Lung (tissue), 12 donors: ENCODE data around the gene TFAP2A. TPM values are rescaled to one million over a fixed set of nuclear protein-coding genes. Genes with fewer than 3 reads are reported as not detected.

Experiments
- ATAC-seq: fragments of 200-7000 bp; cut with Tn5 transposase; one replicate; pipeline ENCODE4 v1.9.1; 2020; ENCODE audit warnings: moderate number of reproducible peaks; ENCODE audit not compliant: insufficient read depth, low FRiP score
- DNase-seq, 3 donors: peaks; one replicate each; pipeline ENCODE4 v3.0.0-alpha.2; 2013 to 2017
- H3K27ac ChIP-seq, 2 donors: one replicate each; pipeline ENCODE4 v1.5.1; 2013; ENCODE audit warnings: mild to moderate bottlenecking in 2 of 2, moderate library complexity in 2 of 2, control low read depth in 1 of 2, inconsistent platforms in 1 of 2, low read depth in 1 of 2, low read length in 1 of 2
- H3K27me3 ChIP-seq, 3 donors: one replicate each; pipeline ENCODE4 v1.5.1; 2013; ENCODE audit warnings: low read length in 2 of 3; ENCODE audit not compliant: control insufficient read depth in 3 of 3, insufficient read depth in 3 of 3
- H3K36me3 ChIP-seq, 4 donors: one replicate each; pipeline ENCODE4 v1.5.1; 2013; ENCODE audit warnings: low read length in 4 of 4, mild to moderate bottlenecking in 1 of 4, moderate library complexity in 1 of 4; ENCODE audit not compliant: control insufficient read depth in 4 of 4, insufficient read depth in 4 of 4
- H3K4me1 ChIP-seq, 5 donors: one replicate each; pipeline ENCODE4 v1.5.1; 2013; ENCODE audit warnings: low read length in 5 of 5, mild to moderate bottlenecking in 2 of 5, moderate library complexity in 1 of 5; ENCODE audit not compliant: control insufficient read depth in 5 of 5, insufficient read depth in 5 of 5
- H3K4me3 ChIP-seq: one replicate; pipeline ENCODE4 v1.5.1; 2013; ENCODE audit warnings: mild to moderate bottlenecking, control low read depth, moderate library complexity
- H3K9ac ChIP-seq, 2 donors: one replicate each; pipeline ENCODE4 v1.5.1; 2013; ENCODE audit warnings: low read length in 2 of 2, control low read depth in 1 of 2; ENCODE audit not compliant: insufficient read depth in 1 of 2
- H3K9me3 ChIP-seq, 4 donors: one replicate each; pipeline ENCODE4 v1.5.1; 2013; ENCODE audit warnings: low read length in 3 of 4, mild to moderate bottlenecking in 1 of 4, moderate library complexity in 1 of 4; ENCODE audit not compliant: control insufficient read depth in 4 of 4, insufficient read depth in 3 of 4
- WGBS, 2 donors: extraction: QIAGEN DNeasy Blood & Tissue Kit; methylation state at CpG; one replicate each; pipeline ENCODE4 v1.1.7; 2013; 5-methylcytosine and 5-hydroxymethylcytosine counted together
- polyA plus RNA-seq, 2 donors: library from polyadenylated mRNA; stranded (reverse); fragments of 200-250 nt; gene quantifications; one replicate each; pipeline ENCODE4 v1.2.1, GENCODE V29; 2013
- total RNA-seq, 2 donors: library from RNA; depleted of rRNA in 1 of 2; stranded (reverse); fragments of >200 nt in 1 of 2; gene quantifications; one replicate each; pipeline ENCODE4 v1.2.1, GENCODE V29; 2014 to 2021
- TF ChIP-seq, protein P1 (sequence below): IDR thresholded peaks from 2 replicates; pipeline ENCODE4 v1.5.1; 2012; ENCODE audit warnings: mild to moderate bottlenecking; ENCODE audit errors: control extremely low read depth, extremely low read depth
- donor health status: control.
- donor health status: control.
- donor health status: Bipolar disorder and iron deficiency.
- donor health status: healthy.
- donor health status: DM: yes; HTN: yes; CAD: no.

TFAP2A gene
- total and polyA plus RNA-seq, 4 donors, result 0.14 to 2.7 (median 0.64) TPM

DNA sequence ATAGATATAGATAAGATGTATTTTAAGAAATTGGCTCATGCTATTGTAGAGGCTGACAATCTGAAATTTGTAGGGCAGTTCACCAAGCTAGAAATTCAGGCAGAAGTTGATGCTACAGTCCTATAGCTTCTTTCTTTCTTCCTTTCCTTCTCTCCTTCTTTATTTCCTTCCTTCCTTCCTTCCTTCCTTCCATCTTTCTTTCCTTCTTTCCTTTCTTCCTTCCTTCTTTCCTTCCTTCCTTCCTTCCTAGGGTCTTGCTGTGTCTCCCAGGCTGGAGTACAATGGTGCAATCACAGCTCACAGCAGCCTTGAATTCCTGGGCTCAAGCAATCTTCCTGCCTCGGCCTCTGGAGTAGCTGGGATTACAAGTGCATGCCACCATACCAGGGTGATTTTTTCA is 55.3 kb downstream of the TFAP2A start:
- H3K9ac ChIP-seq, result no peak overlapping the region
- no peaks in the 10 kb centered on the region for H3K4me1 ChIP-seq
- H3K27me3 ChIP-seq, result no peaks in the 10 kb centered on the region
- H3K27ac ChIP-seq, result no peak overlapping the region
- H3K9me3 ChIP-seq, result peaks cover 0 to 2% (median 0%) of the 10 kb centered on the region in 4 donors
- no peak overlapping the region for H3K4me3 ChIP-seq
- ATAC-seq (no peak), DNase-seq (no peak)
- H3K36me3 ChIP-seq, result no peaks in the 10 kb centered on the region
- TF ChIP-seq, protein P1, sequence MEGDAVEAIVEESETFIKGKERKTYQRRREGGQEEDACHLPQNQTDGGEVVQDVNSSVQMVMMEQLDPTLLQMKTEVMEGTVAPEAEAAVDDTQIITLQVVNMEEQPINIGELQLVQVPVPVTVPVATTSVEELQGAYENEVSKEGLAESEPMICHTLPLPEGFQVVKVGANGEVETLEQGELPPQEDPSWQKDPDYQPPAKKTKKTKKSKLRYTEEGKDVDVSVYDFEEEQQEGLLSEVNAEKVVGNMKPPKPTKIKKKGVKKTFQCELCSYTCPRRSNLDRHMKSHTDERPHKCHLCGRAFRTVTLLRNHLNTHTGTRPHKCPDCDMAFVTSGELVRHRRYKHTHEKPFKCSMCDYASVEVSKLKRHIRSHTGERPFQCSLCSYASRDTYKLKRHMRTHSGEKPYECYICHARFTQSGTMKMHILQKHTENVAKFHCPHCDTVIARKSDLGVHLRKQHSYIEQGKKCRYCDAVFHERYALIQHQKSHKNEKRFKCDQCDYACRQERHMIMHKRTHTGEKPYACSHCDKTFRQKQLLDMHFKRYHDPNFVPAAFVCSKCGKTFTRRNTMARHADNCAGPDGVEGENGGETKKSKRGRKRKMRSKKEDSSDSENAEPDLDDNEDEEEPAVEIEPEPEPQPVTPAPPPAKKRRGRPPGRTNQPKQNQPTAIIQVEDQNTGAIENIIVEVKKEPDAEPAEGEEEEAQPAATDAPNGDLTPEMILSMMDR, result no peak
- WGBS, 2 donors, result 67 to 77% methylated on average over 1 of the region's 1 CpG

GRCh38 chr6:10355115-10355702 is 59.7 kb downstream of the TFAP2A start:
- Histone ChIP-seq H3K4me3 (no peak overlapping the region), H3K9ac (no peak overlapping the region), H3K36me3 (no peaks in the 10 kb centered on the region), H3K27ac (no peak overlapping the region), H3K27me3 (no peaks in the 10 kb centered on the region), H3K4me1 (no peaks in the 10 kb centered on the region), H3K9me3 (peaks cover 0 to 3% (median 0%) of the 10 kb centered on the region in 4 donors)
- WGBS, 2 donors, result 47 to 80% methylated on average over 6 of the region's 6 CpGs
- DNase-seq, result no peak
- TF ChIP-seq, protein P1, result no peak
- no peak for ATAC-seq

DNA sequence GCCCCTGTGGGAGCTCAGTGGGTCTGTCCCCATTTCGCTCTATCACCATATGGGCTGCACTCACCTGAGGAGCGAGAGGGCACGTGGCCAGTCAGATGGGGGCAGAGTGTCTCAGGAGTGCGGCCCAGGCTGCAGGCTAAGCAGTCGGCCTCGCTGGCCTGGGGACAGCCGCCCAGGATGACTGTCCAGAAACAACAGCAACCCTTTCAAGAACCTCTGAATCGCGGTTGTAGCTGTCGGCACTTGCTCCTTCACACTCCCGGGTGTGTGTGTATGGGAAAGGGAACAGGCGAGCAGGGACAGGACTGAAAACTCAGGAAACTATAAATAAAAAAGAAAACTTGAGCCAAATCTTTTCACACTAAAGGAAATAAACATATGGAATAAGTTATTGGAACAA is 63.1 kb downstream of the TFAP2A start:
- H3K4me1 ChIP-seq, result no peaks in the 10 kb centered on the region
- no peak overlapping the region for H3K27ac ChIP-seq
- ATAC-seq, result no peak
- no peak overlapping the region for H3K9ac ChIP-seq
- TF ChIP-seq, protein P1, result no peak
- peaks cover 0 to 5% (median 2%) of the 10 kb centered on the region in 4 donors for H3K9me3 ChIP-seq
- H3K4me3 ChIP-seq, result no peak overlapping the region
- DNase-seq, result peak in 2 of 3 donors; percentile 4 to 27
- WGBS, 2 donors, result 73 to 79% methylated on average over 12 of the region's 12 CpGs
- no peaks in the 10 kb centered on the region for H3K27me3 ChIP-seq
- H3K36me3 ChIP-seq, result no peaks in the 10 kb centered on the region

GRCh38 chr6:10350720-10351119 is 64.2 kb downstream of the TFAP2A start:
- TF ChIP-seq, protein P1, result no peak
- H3K4me3 ChIP-seq, result no peak overlapping the region
- H3K9ac ChIP-seq, result no peak overlapping the region
- H3K36me3 ChIP-seq, result no peaks in the 10 kb centered on the region
- H3K27me3 ChIP-seq, result no peaks in the 10 kb centered on the region
- no peak overlapping the region for H3K27ac ChIP-seq
- no peak for DNase-seq
- ATAC-seq, result no peak
- peaks cover 0 to 5% (median 2%) of the 10 kb centered on the region in 4 donors for H3K9me3 ChIP-seq
- H3K4me1 ChIP-seq, result no peaks in the 10 kb centered on the region
- WGBS, 2 donors, result 76 to 86% methylated on average over 2 of the region's 2 CpGs
